ENCODE data around the gene POLD4.

Gene POLD4

DNA sequence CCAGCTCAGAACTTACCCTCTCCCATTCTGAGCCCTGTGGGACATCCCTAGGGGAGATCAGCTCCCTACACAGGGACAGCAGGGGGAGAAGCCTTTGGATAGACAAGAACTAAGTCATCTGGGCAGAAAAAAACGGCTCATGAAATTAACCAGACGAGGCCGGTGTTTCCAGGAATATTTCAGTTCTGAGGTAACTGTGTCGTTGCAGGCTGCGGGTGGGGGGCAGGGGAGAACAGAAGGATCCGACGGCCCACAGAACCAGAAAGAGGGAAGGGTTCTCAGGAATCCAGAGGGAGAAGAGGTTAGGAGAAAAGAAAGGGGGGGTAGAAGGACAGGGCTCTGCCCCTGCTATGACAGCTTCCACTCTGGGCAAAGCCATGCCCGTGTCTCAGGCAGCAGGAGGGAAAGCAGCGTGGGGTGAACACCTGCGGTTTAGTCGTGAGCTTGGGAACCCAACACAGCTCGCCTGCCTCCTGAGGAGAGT, 16.5 kb upstream of the POLD4 start:
- no CpG with 5 or more reads among the region's 12 CpGs for WGBS (ENCODE audit: insufficient coverage, insufficient read length)
- H3K9me3 ChIP-seq (ENCODE audit: control insufficient read depth, insufficient read depth, low read length), result no peaks in the 10 kb centered on the region
- no peaks in the 10 kb centered on the region for H3K36me3 ChIP-seq (ENCODE audit: control insufficient read depth, insufficient read depth, low read length)
- no peak overlapping the region for H3K27ac ChIP-seq (ENCODE audit: low read length)
- H3K4me1 ChIP-seq (ENCODE audit: control insufficient read depth, insufficient read depth, low read length), result peaks cover 20% of the 10 kb centered on the region
- peaks cover 13% of the 10 kb centered on the region; the same call in 1 of the 2 replicates for H3K27me3 ChIP-seq (ENCODE audit: control insufficient read depth, insufficient read depth, low read length)
- DNase-seq (ENCODE audit: low read depth, low spot score), result no peak
- H3K4me3 ChIP-seq (ENCODE audit: low read length), result no peak overlapping the region

- Histone ChIP-seq H3K36me3 (ENCODE audit: control insufficient read depth, insufficient read depth, low read length) (no peaks in the 10 kb centered on the region), H3K4me1 (ENCODE audit: control insufficient read depth, insufficient read depth, low read length) (peaks cover 16% of the 10 kb centered on the region), H3K9me3 (ENCODE audit: control insufficient read depth, insufficient read depth, low read length) (no peaks in the 10 kb centered on the region), H3K27ac (ENCODE audit: low read length) (no peak overlapping the region), H3K27me3 (ENCODE audit: control insufficient read depth, insufficient read depth, low read length) (peaks cover 8% of the 10 kb centered on the region; the same call in 1 of the 2 replicates), H3K4me3 (ENCODE audit: low read length) (no peak overlapping the region)
- DNase-seq (ENCODE audit: low read depth, low spot score), result no peak
- WGBS (ENCODE audit: insufficient coverage, insufficient read length), result no CpG with 5 or more reads among the region's 8 CpGs
These were observed 15.9 kb upstream of the POLD4 start for GRCh38 chr11:67369275-67369674.

- 100% methylated on average over 1 of the region's 3 CpGs for WGBS (ENCODE audit: insufficient coverage, insufficient read length)
- H3K4me3 ChIP-seq (ENCODE audit: low read length), result no peak overlapping the region
- no peak overlapping the region for H3K27ac ChIP-seq (ENCODE audit: low read length)
- no peak for DNase-seq (ENCODE audit: low read depth, low spot score)
- peaks cover 8% of the 10 kb centered on the region; the same call in 1 of the 2 replicates for H3K27me3 ChIP-seq (ENCODE audit: control insufficient read depth, insufficient read depth, low read length)
- peaks cover 16% of the 10 kb centered on the region for H3K4me1 ChIP-seq (ENCODE audit: control insufficient read depth, insufficient read depth, low read length)
- no peaks in the 10 kb centered on the region for H3K36me3 ChIP-seq (ENCODE audit: control insufficient read depth, insufficient read depth, low read length)
- no peaks in the 10 kb centered on the region for H3K9me3 ChIP-seq (ENCODE audit: control insufficient read depth, insufficient read depth, low read length)
These were observed 15.3 kb upstream of the POLD4 start for GRCh38 chr11:67368621-67369020.

- DNase-seq (ENCODE audit: low read depth, low spot score), result no peak
- H3K36me3 ChIP-seq (ENCODE audit: control insufficient read depth, insufficient read depth, low read length), result no peaks in the 10 kb centered on the region
- H3K27me3 ChIP-seq (ENCODE audit: control insufficient read depth, insufficient read depth, low read length), result peaks cover 8% of the 10 kb centered on the region; the same call in 1 of the 2 replicates
- H3K4me3 ChIP-seq (ENCODE audit: low read length), result no peak overlapping the region
- H3K27ac ChIP-seq (ENCODE audit: low read length), result no peak overlapping the region
- WGBS (ENCODE audit: insufficient coverage, insufficient read length), result no CpG with 5 or more reads among the region's 7 CpGs
- peaks cover 16% of the 10 kb centered on the region for H3K4me1 ChIP-seq (ENCODE audit: control insufficient read depth, insufficient read depth, low read length)
- no peaks in the 10 kb centered on the region for H3K9me3 ChIP-seq (ENCODE audit: control insufficient read depth, insufficient read depth, low read length)
These were observed 14.4 kb upstream of the POLD4 start for GRCh38 chr11:67367761-67368227.

GRCh38 chr11:67366961-67367760, 13.8 kb upstream of the POLD4 start:
- no peaks in the 10 kb centered on the region for H3K36me3 ChIP-seq (ENCODE audit: control insufficient read depth, insufficient read depth, low read length)
- H3K9me3 ChIP-seq (ENCODE audit: control insufficient read depth, insufficient read depth, low read length), result no peaks in the 10 kb centered on the region
- no peak for DNase-seq (ENCODE audit: low read depth, low spot score)
- H3K27ac ChIP-seq (ENCODE audit: low read length), result no peak overlapping the region
- no peak overlapping the region for H3K4me3 ChIP-seq (ENCODE audit: low read length)
- peaks cover 7% of the 10 kb centered on the region; the same call in 1 of the 2 replicates for H3K27me3 ChIP-seq (ENCODE audit: control insufficient read depth, insufficient read depth, low read length)
- H3K4me1 ChIP-seq (ENCODE audit: control insufficient read depth, insufficient read depth, low read length), result peaks cover 16% of the 10 kb centered on the region
- WGBS (ENCODE audit: insufficient coverage, insufficient read length), result no CpG with 5 or more reads among the region's 25 CpGs

GRCh38 chr11:67366546-67366945, 13.2 kb upstream of the POLD4 start:
- Histone ChIP-seq H3K36me3 (ENCODE audit: control insufficient read depth, insufficient read depth, low read length) (no peaks in the 10 kb centered on the region), H3K4me1 (ENCODE audit: control insufficient read depth, insufficient read depth, low read length) (peaks cover 12% of the 10 kb centered on the region), H3K27ac (ENCODE audit: low read length) (no peak overlapping the region), H3K27me3 (ENCODE audit: control insufficient read depth, insufficient read depth, low read length) (peaks cover 2% of the 10 kb centered on the region; the same call in 1 of the 2 replicates), H3K9me3 (ENCODE audit: control insufficient read depth, insufficient read depth, low read length) (no peaks in the 10 kb centered on the region), H3K4me3 (ENCODE audit: low read length) (no peak overlapping the region)
- no CpG with 5 or more reads among the region's 8 CpGs for WGBS (ENCODE audit: insufficient coverage, insufficient read length)
- DNase-seq (ENCODE audit: low read depth, low spot score), result no peak

DNA sequence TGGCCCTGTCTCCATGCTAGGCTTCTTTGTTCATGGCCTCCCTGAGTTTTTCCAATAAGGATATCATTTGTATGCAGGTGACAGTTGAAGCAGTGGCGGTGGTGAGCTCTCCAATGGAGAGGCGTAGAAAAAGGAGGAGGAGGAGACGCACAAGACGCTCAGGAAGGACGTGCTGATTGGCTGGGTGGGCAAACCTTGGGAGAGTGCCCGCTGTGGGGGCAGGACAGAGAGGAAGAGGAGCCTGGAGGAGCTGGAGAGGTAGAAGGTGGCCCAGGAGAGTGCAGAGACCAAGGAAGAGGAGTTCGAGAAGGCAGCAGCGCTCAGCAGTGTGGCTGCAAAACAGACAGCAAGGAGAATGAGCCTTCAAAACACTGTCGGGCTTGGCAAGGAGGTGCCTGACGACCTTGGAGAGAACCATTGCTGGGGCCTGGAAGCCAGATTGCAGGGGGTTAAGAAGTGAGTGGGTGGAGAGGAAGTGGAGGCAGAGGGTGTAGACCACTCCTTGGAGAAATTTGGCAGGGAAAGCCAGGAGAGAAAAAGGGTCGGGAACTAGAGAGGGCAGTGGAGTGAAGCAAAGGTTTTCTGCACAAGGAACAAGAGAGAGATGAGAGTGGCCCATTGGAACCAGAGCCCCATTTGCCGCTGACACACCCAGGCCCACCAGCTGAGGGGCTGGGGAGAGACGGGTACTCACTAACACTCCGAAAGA, 12.5 kb upstream of the POLD4 start:
- Histone ChIP-seq H3K4me1 (ENCODE audit: control insufficient read depth, insufficient read depth, low read length) (peaks cover 8% of the 10 kb centered on the region; the same call in 1 of the 2 replicates), H3K4me3 (ENCODE audit: low read length) (no peak overlapping the region), H3K36me3 (ENCODE audit: control insufficient read depth, insufficient read depth, low read length) (no peaks in the 10 kb centered on the region), H3K27me3 (ENCODE audit: control insufficient read depth, insufficient read depth, low read length) (no peaks in the 10 kb centered on the region), H3K9me3 (ENCODE audit: control insufficient read depth, insufficient read depth, low read length) (no peaks in the 10 kb centered on the region), H3K27ac (ENCODE audit: low read length) (no peak overlapping the region)
- no peak for DNase-seq (ENCODE audit: low read depth, low spot score)
- no CpG with 5 or more reads among the region's 14 CpGs for WGBS (ENCODE audit: insufficient coverage, insufficient read length)

DNA sequence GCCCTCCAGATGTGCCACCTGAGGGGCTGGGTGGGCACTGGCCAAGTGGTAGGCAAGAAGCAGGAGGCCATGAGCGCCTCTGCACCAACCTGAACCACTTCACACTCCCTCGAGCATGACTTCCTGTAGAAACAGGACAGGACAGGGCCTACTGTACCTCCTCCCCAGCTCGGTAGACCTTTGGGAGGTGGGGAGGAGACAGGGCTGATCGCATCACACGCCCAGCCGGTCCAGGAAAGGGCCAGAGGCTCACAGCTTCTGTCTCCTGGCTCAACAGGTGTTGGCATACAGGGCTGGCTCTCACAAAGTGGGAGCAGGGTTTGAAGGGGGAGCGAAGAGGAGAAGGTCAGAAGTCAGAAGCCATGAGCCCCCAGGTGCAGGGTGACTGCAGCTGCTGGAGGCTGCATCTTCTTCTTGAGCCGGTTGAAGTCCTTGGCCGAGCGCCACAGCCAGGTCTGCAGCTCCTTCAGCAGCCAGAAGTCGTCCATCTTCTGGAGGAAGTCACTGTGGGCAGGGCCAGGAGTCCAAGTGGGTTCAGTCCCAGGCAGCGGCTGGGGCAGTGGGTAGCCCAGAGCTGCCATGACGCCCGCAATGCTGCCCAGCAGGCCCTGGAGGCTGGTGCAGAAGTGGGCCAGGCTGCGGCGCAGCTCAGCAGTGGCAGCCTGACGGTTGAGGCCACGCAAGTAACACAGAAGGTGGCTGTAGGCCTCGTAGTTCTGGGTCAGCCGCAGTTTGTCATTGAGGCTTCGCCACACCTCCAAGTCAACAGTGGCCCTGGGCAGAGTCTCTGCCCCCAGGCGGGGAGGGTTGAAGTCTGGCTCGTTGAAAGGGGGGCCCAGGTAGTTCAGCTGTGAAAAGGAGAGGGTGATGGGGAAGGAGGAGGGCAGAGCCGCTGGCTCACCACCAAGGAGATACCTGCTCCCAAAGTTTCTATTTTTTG, 11.7 kb upstream of the POLD4 start:
- DNase-seq (ENCODE audit: low read depth, low spot score), result no peak
- Histone ChIP-seq H3K27ac (ENCODE audit: low read length) (no peak overlapping the region), H3K4me3 (ENCODE audit: low read length) (no peak overlapping the region), H3K9me3 (ENCODE audit: control insufficient read depth, insufficient read depth, low read length) (no peaks in the 10 kb centered on the region), H3K36me3 (ENCODE audit: control insufficient read depth, insufficient read depth, low read length) (no peaks in the 10 kb centered on the region), H3K4me1 (ENCODE audit: control insufficient read depth, insufficient read depth, low read length) (peaks cover 2% of the 10 kb centered on the region; the same call in 1 of the 2 replicates), H3K27me3 (ENCODE audit: control insufficient read depth, insufficient read depth, low read length) (no peaks in the 10 kb centered on the region)
- no CpG with 5 or more reads among the region's 24 CpGs for WGBS (ENCODE audit: insufficient coverage, insufficient read length)

DNA sequence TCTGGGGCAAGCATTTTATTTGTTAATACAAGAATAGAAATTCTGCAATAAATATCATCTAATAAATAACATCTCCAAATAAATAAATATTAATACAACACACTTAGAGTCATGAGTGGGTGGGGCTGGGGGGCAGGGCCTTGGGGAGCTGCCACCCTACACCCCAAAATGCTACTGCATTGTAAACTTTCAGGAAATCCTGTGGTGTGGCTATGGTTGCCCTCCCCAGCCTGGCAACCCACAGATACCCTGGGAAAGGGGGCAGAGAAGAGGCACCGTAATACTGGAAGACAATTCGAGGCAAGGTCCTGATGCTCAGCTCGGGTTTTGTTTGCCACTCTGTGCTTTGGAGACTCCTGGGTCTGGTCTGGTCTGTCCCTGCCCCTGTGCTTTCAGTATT, 10.8 kb upstream of the POLD4 start:
- no CpG with 5 or more reads among the region's 3 CpGs for WGBS (ENCODE audit: insufficient coverage, insufficient read length)
- no peaks in the 10 kb centered on the region for H3K36me3 ChIP-seq (ENCODE audit: control insufficient read depth, insufficient read depth, low read length)
- H3K27me3 ChIP-seq (ENCODE audit: control insufficient read depth, insufficient read depth, low read length), result no peaks in the 10 kb centered on the region
- no peak for DNase-seq (ENCODE audit: low read depth, low spot score)
- H3K27ac ChIP-seq (ENCODE audit: low read length), result no peak overlapping the region
- H3K4me1 ChIP-seq (ENCODE audit: control insufficient read depth, insufficient read depth, low read length), result no peaks in the 10 kb centered on the region; the same call in 1 of the 2 replicates
- no peaks in the 10 kb centered on the region for H3K9me3 ChIP-seq (ENCODE audit: control insufficient read depth, insufficient read depth, low read length)
- no peak overlapping the region for H3K4me3 ChIP-seq (ENCODE audit: low read length)

Measured in iPS DF 6.9 (cell line).